Keratinocyte (primary cell): ENCODE results near the gene RETREG3.
"Not testable (repeated sequence)": the region's sequence is repeated elsewhere in the genome, so short reads cannot be mapped to it uniquely, and the experiment has no call there.

ENCODE experiments used
- CTCF ChIP-seq, 3 experiments: IDR thresholded peaks in 1 of 3; conservative IDR thresholded peaks in 1 of 3; optimal IDR thresholded peaks in 1 of 3; 2 replicates in 2 of 3; 3 replicates in 1 of 3; pipeline versions ENCODE3 to v1.5.1; 2011; ENCODE audit warnings: low read length in 3 of 3, mild to moderate bottlenecking in 3 of 3, moderate library complexity in 2 of 3, control low read depth in 1 of 3, inconsistent platforms in 1 of 3; ENCODE audit not compliant: insufficient read depth in 2 of 3; ENCODE audit errors: extremely low read depth in 1 of 3
- EZH2 ChIP-seq: IDR thresholded peaks from one replicate; pipeline ENCODE4 v1.6.1; 2012; ENCODE audit warnings: inconsistent platforms, mild to moderate bottlenecking, low read length, moderate library complexity

DNA sequence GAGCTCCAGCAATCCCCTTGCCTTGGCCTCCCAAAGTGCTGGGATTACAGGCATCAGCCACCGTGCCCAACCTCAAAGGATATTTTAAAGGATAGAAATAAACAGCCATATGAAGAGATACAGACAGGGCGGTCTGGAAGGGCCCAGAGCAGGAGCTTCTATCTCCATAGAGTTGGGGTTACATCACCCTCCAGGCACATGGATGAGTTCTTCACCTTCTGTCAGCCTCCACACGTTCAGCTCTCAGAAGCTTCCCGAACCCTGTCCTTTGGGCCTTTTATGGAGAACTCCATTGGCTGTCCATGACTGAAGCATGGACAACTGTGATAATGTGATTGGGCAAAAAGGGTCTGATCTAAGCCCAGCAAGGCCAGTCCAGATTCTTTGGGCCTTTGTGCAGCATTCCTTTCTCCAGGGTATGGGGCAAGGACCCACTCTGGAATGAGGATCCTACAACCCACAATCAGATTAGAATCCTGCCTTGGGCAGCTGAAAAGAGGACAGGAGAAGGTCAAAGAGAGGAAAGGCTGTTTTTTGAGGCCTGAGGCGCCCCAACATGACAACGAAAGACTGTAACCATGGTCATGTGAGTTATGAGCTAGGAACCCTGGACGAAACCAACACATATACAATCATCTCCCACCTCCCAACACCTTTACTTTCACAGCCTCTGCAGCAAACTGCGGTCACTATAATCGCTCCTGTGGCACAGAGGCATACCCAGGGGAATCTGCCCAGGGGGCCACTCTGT, 63.2 kb downstream of the RETREG3 start:
- not testable (repeated sequence) for TF ChIP-seq EZH2; CTCF (optimal IDR thresholded peaks at IDR 0.05 in 1 of 3, IDR thresholded peaks at IDR 0.05 in 1 of 3, conservative IDR thresholded peaks at IDR 0.05 in 1 of 3; ENCODE audit: extremely low read depth in 1 of 3, insufficient read depth in 2 of 3, low read length in 3 of 3)
